ES-I3 (cell line): ENCODE measurements around the gene CDS1.

Experiments
- H3K36me3 ChIP-seq: 2 replicates; pipeline ENCODE4 v1.6.1; 2013; ENCODE audit warnings: mild to moderate bottlenecking, low read length, control low read depth, moderate library complexity; ENCODE audit not compliant: insufficient read depth
- H3K4me1 ChIP-seq: 2 replicates; pipeline ENCODE4 v1.6.1; 2013; ENCODE audit warnings: mild to moderate bottlenecking, control low read depth, low read length; ENCODE audit not compliant: insufficient read depth
- H3K9ac ChIP-seq: 2 replicates; pipeline ENCODE4 v1.6.1; 2013; ENCODE audit warnings: low read depth, mild to moderate bottlenecking, low read length, moderate library complexity
- H3K9me3 ChIP-seq: 2 replicates; pipeline ENCODE4 v1.6.1; 2013; ENCODE audit warnings: mild to moderate bottlenecking, low read length, moderate library complexity; ENCODE audit not compliant: control insufficient read depth, insufficient read depth

Gene CDS1

DNA sequence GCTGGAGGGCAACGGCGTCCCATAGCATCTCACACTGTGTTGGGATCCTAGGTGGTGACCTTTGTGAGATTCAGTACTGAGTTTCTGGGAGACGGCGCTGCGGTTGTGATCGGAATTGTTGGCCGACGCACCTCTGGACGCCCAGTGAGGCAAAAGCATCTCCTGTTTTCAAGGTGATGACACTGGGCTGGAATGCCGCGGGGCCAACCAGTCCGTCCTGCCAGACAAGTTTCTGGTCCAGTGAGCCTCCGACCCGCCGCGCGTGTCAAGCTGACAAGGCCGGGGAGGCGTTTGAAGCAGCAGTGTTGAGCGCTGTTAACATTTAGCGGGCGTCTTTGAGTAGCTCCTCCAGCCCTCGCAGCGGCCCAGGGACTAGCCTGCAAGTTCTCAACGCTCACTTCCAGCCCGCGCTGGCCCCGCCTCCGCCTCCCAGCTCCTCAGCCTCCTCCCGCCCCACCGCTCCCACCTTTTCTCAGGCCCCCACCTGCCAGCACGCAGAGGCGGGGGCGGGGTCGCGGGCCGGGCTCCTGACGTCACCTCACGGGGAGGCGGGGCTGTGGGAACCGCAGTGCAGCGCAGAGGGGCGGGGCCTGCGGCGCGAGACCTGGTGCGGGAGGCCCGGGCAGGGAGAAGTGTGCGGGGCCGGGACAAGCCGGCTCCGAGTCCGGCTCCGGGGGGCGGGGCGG, 482 bp upstream of the CDS1 start:
- no peaks in the 10 kb centered on the region for H3K36me3 ChIP-seq
- peaks cover 20% of the 10 kb centered on the region; the same call in 1 of the 2 replicates for H3K4me1 ChIP-seq
- peak overlapping the region; percentile 80; the same call in 1 of the 2 replicates for H3K9ac ChIP-seq
- H3K9me3 ChIP-seq = no peaks in the 10 kb centered on the region

- H3K9ac ChIP-seq = peak overlapping the region; percentile 80; the same call in 1 of the 2 replicates
- H3K9me3 ChIP-seq = no peaks in the 10 kb centered on the region
- no peaks in the 10 kb centered on the region for H3K36me3 ChIP-seq
- H3K4me1 ChIP-seq = peaks cover 18% of the 10 kb centered on the region; the same call in 1 of the 2 replicates
Observed at GRCh38 chr4:84583876-84584380, 1.0 kb downstream of the CDS1 start.

GRCh38 chr4:84585251-84585650, 2.3 kb downstream of the CDS1 start:
- H3K9ac ChIP-seq = no peak overlapping the region

DNA sequence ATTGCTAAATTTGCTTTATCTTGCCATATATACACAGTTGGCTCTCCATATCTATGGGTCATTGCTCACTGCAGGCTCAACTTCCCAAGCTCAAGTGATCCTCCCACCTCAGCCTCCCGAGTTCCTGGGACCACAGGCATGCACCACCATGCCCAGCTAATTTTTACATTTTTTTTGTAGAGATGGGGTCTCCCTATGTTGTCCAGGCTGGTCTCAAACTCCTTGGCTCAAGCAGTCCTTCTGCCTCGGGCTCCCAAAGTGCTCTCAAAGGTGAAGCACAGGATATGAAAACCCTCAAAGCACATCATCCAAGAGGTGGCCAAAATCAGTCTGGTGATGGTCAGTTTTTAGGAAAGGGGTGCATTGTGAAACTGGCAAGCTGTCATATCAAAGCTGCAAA, 11.8 kb downstream of the CDS1 start:
- H3K9ac ChIP-seq = no peak overlapping the region
- H3K36me3 ChIP-seq = no peaks in the 10 kb centered on the region; the same call in 1 of the 2 replicates
- H3K4me1 ChIP-seq = peaks cover 15% of the 10 kb centered on the region

More at GRCh38 chr4:84585251-84585650, 2.3 kb downstream of the CDS1 start:
- H3K36me3 ChIP-seq = no peaks in the 10 kb centered on the region
- peaks cover 11% of the 10 kb centered on the region; the same call in 1 of the 2 replicates for H3K4me1 ChIP-seq
- H3K9me3 ChIP-seq = no peaks in the 10 kb centered on the region

DNA sequence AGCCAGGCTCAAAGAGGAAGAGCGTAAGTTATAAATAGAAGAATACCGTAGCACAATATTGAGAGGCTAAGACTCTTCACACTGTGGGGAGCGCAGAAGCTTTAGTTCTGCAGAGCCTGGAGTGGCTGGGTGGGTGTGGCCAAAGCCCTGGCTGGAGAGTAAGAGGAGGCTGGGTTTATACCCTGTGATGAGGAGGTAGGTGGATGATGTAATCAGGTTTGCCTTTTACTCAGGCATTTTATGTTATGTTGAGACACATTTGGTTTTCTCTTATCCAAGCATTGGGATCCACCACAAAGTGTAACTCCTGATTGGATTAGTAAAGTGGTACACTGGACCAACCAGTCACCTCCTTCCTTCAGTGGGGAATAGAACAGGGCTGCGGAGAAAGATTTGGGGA, 13.9 kb downstream of the CDS1 start:
- peaks cover 15% of the 10 kb centered on the region for H3K4me1 ChIP-seq
- H3K9ac ChIP-seq = no peak overlapping the region
- H3K36me3 ChIP-seq = no peaks in the 10 kb centered on the region; the same call in 1 of the 2 replicates
- no peaks in the 10 kb centered on the region for H3K9me3 ChIP-seq

More for the DNA sequence above, 11.8 kb downstream of the CDS1 start:
- no peaks in the 10 kb centered on the region for H3K9me3 ChIP-seq

- Histone ChIP-seq H3K9me3 (no peaks in the 10 kb centered on the region), H3K36me3 (no peaks in the 10 kb centered on the region; the same call in 1 of the 2 replicates), H3K4me1 (peaks cover 15% of the 10 kb centered on the region), H3K9ac (no peak overlapping the region)
Observed at GRCh38 chr4:84597450-84597849, 14.5 kb downstream of the CDS1 start.

- H3K9ac ChIP-seq = no peak overlapping the region
- H3K9me3 ChIP-seq = no peaks in the 10 kb centered on the region
- 0 out of 2 replicates have a peak, but pooled peaks cover 3% of the 10 kb centered on the region for H3K36me3 ChIP-seq
- no peaks in the 10 kb centered on the region for H3K4me1 ChIP-seq
Observed at GRCh38 chr4:84606645-84607044, 23.7 kb downstream of the CDS1 start.

DNA sequence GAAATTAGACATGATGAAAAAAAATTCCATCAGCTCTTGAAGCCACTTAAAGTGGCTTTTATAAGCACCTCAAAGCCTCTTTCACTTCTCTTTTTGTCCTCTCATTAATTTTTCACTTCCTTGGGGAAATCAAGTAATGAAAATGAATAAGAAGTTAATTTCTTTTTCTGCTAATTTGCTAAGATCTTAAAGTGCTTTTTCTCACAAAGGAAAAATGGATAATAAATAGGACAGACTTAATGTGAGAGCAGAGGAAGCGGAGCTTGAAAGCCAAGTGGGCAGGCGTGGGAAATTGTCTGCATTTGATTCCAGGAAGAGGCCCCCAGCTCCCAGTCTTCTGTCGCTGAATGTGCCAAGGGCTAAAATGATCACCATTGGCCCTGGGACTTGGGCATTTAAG, 28.6 kb downstream of the CDS1 start:
- 0 out of 2 replicates have a peak, but pooled peaks cover 3% of the 10 kb centered on the region for H3K36me3 ChIP-seq
- H3K9ac ChIP-seq = no peak overlapping the region
- no peaks in the 10 kb centered on the region for H3K4me1 ChIP-seq
- no peaks in the 10 kb centered on the region for H3K9me3 ChIP-seq

DNA sequence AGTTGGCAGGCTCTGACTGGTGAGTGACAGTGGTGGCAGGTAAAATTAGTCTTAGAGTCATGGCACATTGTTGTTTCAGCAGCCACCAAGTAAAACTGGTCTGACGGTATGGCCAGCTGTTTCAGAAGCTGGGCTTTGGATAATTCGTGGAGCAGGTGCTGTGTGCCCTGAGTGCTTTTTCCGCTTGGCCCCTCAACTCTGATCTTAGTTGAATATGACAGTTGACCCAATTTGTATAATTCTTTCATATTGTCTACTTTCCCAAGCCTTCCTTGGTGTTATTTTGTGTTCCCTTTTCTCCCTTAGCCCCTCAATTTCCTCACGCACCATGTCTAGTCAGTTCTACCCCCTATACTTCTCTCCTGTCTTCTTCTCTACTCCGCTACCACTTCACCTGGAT, 32.0 kb downstream of the CDS1 start:
- no peak overlapping the region for H3K9ac ChIP-seq
- no peaks in the 10 kb centered on the region for H3K4me1 ChIP-seq
- 0 out of 2 replicates have a peak, but pooled peaks cover 3% of the 10 kb centered on the region for H3K36me3 ChIP-seq
- no peaks in the 10 kb centered on the region for H3K9me3 ChIP-seq

DNA sequence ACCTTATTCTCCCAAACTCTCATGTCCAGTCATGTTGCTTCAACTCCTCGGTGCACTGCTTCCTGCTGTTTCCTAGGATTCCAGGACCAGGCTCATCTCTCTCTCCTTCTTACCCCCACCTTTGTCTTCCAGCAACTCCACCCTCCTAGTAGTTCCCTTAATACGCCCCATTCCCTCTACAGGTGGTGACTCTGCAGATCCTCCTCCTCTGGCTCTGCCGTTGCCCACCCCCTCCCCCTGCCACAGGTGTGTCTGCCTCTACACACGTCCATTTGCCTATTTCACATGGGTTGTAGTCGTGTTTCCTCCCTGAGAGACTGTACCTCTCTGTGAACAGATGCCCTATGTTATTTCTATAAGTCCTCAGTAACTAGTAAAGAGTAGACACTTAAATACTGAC, 32.4 kb downstream of the CDS1 start:
- Histone ChIP-seq H3K9ac (no peak overlapping the region), H3K36me3 (0 out of 2 replicates have a peak, but pooled peaks cover 2% of the 10 kb centered on the region), H3K4me1 (no peaks in the 10 kb centered on the region), H3K9me3 (no peaks in the 10 kb centered on the region)

GRCh38 chr4:84622959-84623358, 40.0 kb downstream of the CDS1 start:
- Histone ChIP-seq H3K36me3 (no peaks in the 10 kb centered on the region), H3K9me3 (no peaks in the 10 kb centered on the region), H3K4me1 (no peaks in the 10 kb centered on the region), H3K9ac (no peak overlapping the region)

DNA sequence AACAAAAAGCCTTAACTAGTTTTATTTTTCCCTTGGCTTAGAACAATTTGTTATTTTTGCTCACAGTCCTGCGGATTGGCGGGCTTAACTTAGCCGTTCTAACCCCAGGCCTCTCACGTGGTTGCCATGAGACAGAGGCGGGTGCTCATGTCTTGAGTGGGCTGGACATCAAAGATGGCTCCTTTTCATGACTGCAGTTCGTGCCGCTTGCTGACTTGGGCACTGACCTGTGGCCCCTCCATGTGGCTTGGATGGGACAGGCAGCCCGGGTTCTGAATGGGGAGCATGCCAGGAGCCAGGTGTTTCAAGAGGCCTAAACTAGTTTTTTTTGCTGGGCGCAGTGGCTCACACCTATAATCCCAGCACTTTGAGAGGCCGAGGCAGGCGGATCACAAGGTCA, 40.7 kb downstream of the CDS1 start:
- no peak overlapping the region for H3K9ac ChIP-seq

DNA sequence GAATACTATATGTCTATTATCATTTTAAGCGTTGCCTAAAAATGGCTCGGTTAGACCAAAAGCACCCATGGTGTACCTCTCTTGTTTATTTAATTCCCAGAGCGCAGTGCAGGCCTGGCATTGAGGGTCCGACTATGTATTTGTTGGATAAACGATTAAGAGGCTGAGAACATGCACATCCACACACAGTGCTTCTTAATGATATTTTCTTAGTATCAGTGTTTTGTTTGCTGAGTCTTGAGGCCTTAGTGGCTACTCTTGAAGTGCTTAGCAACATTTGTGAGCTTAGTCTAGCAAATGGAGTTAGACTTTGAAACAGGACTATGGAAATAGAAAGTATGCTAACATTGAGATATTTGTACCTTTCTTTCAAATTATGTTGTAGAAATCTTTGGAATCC, 43.7 kb downstream of the CDS1 start:
- no peaks in the 10 kb centered on the region for H3K4me1 ChIP-seq
- no peaks in the 10 kb centered on the region for H3K36me3 ChIP-seq
- H3K9ac ChIP-seq = no peak overlapping the region

More for the DNA sequence above, 40.7 kb downstream of the CDS1 start:
- no peaks in the 10 kb centered on the region for H3K9me3 ChIP-seq
- H3K4me1 ChIP-seq = no peaks in the 10 kb centered on the region
- H3K36me3 ChIP-seq = no peaks in the 10 kb centered on the region

GRCh38 chr4:84631573-84631972, 48.6 kb downstream of the CDS1 start:
- Histone ChIP-seq H3K9me3 (no peaks in the 10 kb centered on the region), H3K9ac (no peak overlapping the region), H3K36me3 (no peaks in the 10 kb centered on the region), H3K4me1 (no peaks in the 10 kb centered on the region)

More for the DNA sequence above, 43.7 kb downstream of the CDS1 start:
- no peaks in the 10 kb centered on the region for H3K9me3 ChIP-seq

GRCh38 chr4:84632092-84632491, 49.2 kb downstream of the CDS1 start:
- Histone ChIP-seq H3K9me3 (no peaks in the 10 kb centered on the region), H3K9ac (no peak overlapping the region), H3K4me1 (no peaks in the 10 kb centered on the region), H3K36me3 (no peaks in the 10 kb centered on the region)
